Measurements from ENCODE around the gene GCN1. TPM values are rescaled to one million over a fixed set of nuclear protein-coding genes. Genes with fewer than 3 reads are reported as not detected.
A peak's percentile ranks its signal among the peaks of the same experiment; 100 is the strongest.

Gene GCN1
- total RNA-seq, 1 donor from 2014 or later: 123 TPM

GRCh38 chr12:120227233-120228040 is 32.9 kb upstream of the GCN1 start:
- Mint-ChIP-seq H3K4me1 (ENCODE audit: low read depth, unreplicated experiment) (peaks cover 53% of the 10 kb centered on the region), H3K27me3 (ENCODE audit: low read depth, unreplicated experiment) (no peaks in the 10 kb centered on the region), H3K27ac (ENCODE audit: unreplicated experiment) (peak overlapping the region; percentile 47), H3K36me3 (ENCODE audit: low read depth, unreplicated experiment) (peaks cover 11% of the 10 kb centered on the region), H3K9me3 (ENCODE audit: unreplicated experiment) (no peaks in the 10 kb centered on the region), H3K4me3 (ENCODE audit: unreplicated experiment) (peak overlapping the region; percentile 34)
- Histone ChIP-seq H3K4me3 (ENCODE audit: insufficient read depth, low read depth, low read length) (no peak overlapping the region), H3K9ac (ENCODE audit: low read length) (peak overlapping the region; percentile 34), H3K27ac (ENCODE audit: low read depth, low read length) (no peak overlapping the region), H3K4me2 (ENCODE audit: low read length) (peak overlapping the region; percentile 86), H3K79me2 (ENCODE audit: insufficient read depth, low read length) (peaks cover 85% of the 10 kb centered on the region), H2AFZ (ENCODE audit: low read depth, low read length) (no peak overlapping the region), H3K36me3 (ENCODE audit: insufficient read depth, low read length) (peaks cover 17% of the 10 kb centered on the region), H4K20me1 (ENCODE audit: insufficient read depth, low read length) (peaks cover 56% of the 10 kb centered on the region), H3K4me1 (ENCODE audit: insufficient read depth, low read length) (peaks cover 73% of the 10 kb centered on the region), H3K27me3 (ENCODE audit: insufficient read depth, low read length) (no peaks in the 10 kb centered on the region), H3K9me3 (ENCODE audit: insufficient read depth, low read depth, low read length) (no peaks in the 10 kb centered on the region)
- DNase-seq (ENCODE audit: low read depth): no peak
- TF ChIP-seq EZH2 (IDR thresholded peaks at IDR 0.05; ENCODE audit: insufficient read depth, low read length) (no peak), CTCF (IDR thresholded peaks at IDR 0.05; ENCODE audit: insufficient read depth, low read depth, low read length) (no peak)
- FAIRE-seq: no peak

- Mint-ChIP-seq H3K36me3 (ENCODE audit: low read depth, unreplicated experiment) (peaks cover 11% of the 10 kb centered on the region), H3K4me1 (ENCODE audit: low read depth, unreplicated experiment) (peaks cover 39% of the 10 kb centered on the region), H3K27ac (ENCODE audit: unreplicated experiment) (no peak overlapping the region), H3K9me3 (ENCODE audit: unreplicated experiment) (no peaks in the 10 kb centered on the region), H3K4me3 (ENCODE audit: unreplicated experiment) (no peak overlapping the region), H3K27me3 (ENCODE audit: low read depth, unreplicated experiment) (no peaks in the 10 kb centered on the region)
- Histone ChIP-seq H3K4me2 (ENCODE audit: low read length) (peak overlapping the region; percentile 44), H3K27ac (ENCODE audit: low read depth, low read length) (no peak overlapping the region), H3K4me1 (ENCODE audit: insufficient read depth, low read length) (peaks cover 59% of the 10 kb centered on the region), H3K36me3 (ENCODE audit: insufficient read depth, low read length) (peaks cover 24% of the 10 kb centered on the region), H4K20me1 (ENCODE audit: insufficient read depth, low read length) (peaks cover 67% of the 10 kb centered on the region), H3K9me3 (ENCODE audit: insufficient read depth, low read depth, low read length) (no peaks in the 10 kb centered on the region), H3K4me3 (ENCODE audit: insufficient read depth, low read depth, low read length) (no peak overlapping the region), H2AFZ (ENCODE audit: low read depth, low read length) (no peak overlapping the region), H3K9ac (ENCODE audit: low read length) (peak overlapping the region; percentile 45), H3K27me3 (ENCODE audit: insufficient read depth, low read length) (no peaks in the 10 kb centered on the region), H3K79me2 (ENCODE audit: insufficient read depth, low read length) (peaks cover 91% of the 10 kb centered on the region)
- TF ChIP-seq CTCF (IDR thresholded peaks at IDR 0.05; ENCODE audit: insufficient read depth, low read depth, low read length) (no peak), EZH2 (IDR thresholded peaks at IDR 0.05; ENCODE audit: insufficient read depth, low read length) (no peak)
- DNase-seq (ENCODE audit: low read depth) (no peak), FAIRE-seq (no peak)
These were observed 31.5 kb upstream of the GCN1 start for GRCh38 chr12:120225852-120226640.
